HEK293T (cell line): ENCODE data around the gene SLC13A3.

Experiments
- ARNT ChIP-seq: fragments of 450-650 bp; IDR thresholded peaks from 2 replicates; pipeline ENCODE4 v1.6.1; 2017; ENCODE audit warnings: mild to moderate bottlenecking
- BHLHE40 ChIP-seq: fragments of 450-650 bp; IDR thresholded peaks from 2 replicates; pipeline ENCODE4 v1.6.1; 2016; ENCODE audit warnings: mild to moderate bottlenecking, moderate library complexity, borderline replicate concordance
- FOXK2 ChIP-seq: fragments of 450-650 bp; IDR thresholded peaks from 2 replicates; pipeline ENCODE4 v1.6.1; 2016; ENCODE audit warnings: mild to moderate bottlenecking
- SP1 ChIP-seq: fragments of 450-650 bp; IDR thresholded peaks from 2 replicates; pipeline ENCODE4 v1.6.1; 2017
- TARDBP ChIP-seq: fragments of 450-650 bp; IDR thresholded peaks from 2 replicates; pipeline ENCODE4 v1.6.1; 2016

- TF ChIP-seq SP1 (no peak), TARDBP (no peak), FOXK2 (no peak), ARNT (no peak), BHLHE40 (no peak)
Measured at GRCh38 chr20:46641424-46641823, 9.8 kb downstream of the SLC13A3 start.
